HepG2 (cell line): ENCODE data around the gene NEDD4L. TPM values are rescaled to one million over a fixed set of nuclear protein-coding genes. Genes with fewer than 3 reads are reported as not detected.
A peak's percentile ranks its signal among the peaks of the same experiment; 100 is the strongest.

ENCODE experiments used
- HCFC1 ChIP-seq: fragments of 150-350 bp; IDR thresholded peaks from 2 replicates; pipeline ENCODE4 v1.6.1; 2014; ENCODE audit warnings: low read depth, low read length
- MXD4 ChIP-seq: IDR thresholded peaks from 2 replicates; pipeline ENCODE4 v1.6.1; 2016; ENCODE audit warnings: mild to moderate bottlenecking, missing biosample characterization, missing genetic modification reagents
- RAD21 ChIP-seq: fragments of 450-650 bp; formaldehyde crosslinking; IDR thresholded peaks from 2 replicates; pipeline ENCODE4 v1.5.0; 2020; ENCODE audit warnings: mild to moderate bottlenecking
- REPIN1 ChIP-seq: sonication (generic); formaldehyde crosslinking; IDR thresholded peaks from 2 replicates; pipeline ENCODE4 v1.8.0; 2022; ENCODE audit warnings: missing genetic modification reagents, low read depth, mild to moderate bottlenecking, borderline replicate concordance
- SIX4 ChIP-seq: sonication (generic); formaldehyde crosslinking; IDR thresholded peaks from 2 replicates; pipeline ENCODE4 v1.4.0; 2020; ENCODE audit warnings: missing genetic modification reagents
- SNRNP70 ChIP-seq: fragments of 200-400 bp; formaldehyde crosslinking; IDR thresholded peaks from 2 replicates; pipeline ENCODE4 v1.6.1; 2017; ENCODE audit warnings: mild to moderate bottlenecking, low read depth, low read length, moderate library complexity
- SRSF4 ChIP-seq: fragments of 200-400 bp; formaldehyde crosslinking; IDR thresholded peaks from one replicate; pipeline ENCODE4 v1.6.1; 2018; ENCODE audit warnings: mild to moderate bottlenecking, low read depth, low read length, moderate library complexity; ENCODE audit not compliant: poor library complexity, severe bottlenecking
- TGIF2 ChIP-seq: IDR thresholded peaks from 2 replicates; pipeline ENCODE4 v1.6.1; 2016; ENCODE audit warnings: control low read depth, missing compliant biosample characterization
- ZFP1 ChIP-seq: IDR thresholded peaks from 2 replicates; pipeline ENCODE4 v1.6.1; 2016
- ZNF329 ChIP-seq: sonication (generic); formaldehyde crosslinking; IDR thresholded peaks from 2 replicates; pipeline ENCODE4 v1.9.0; 2021; ENCODE audit warnings: low read depth, mild to moderate bottlenecking, missing genetic modification reagents
- ZNF354B ChIP-seq: sonication (generic); formaldehyde crosslinking; IDR thresholded peaks from 2 replicates; pipeline ENCODE4 v1.8.0; 2022; ENCODE audit warnings: mild to moderate bottlenecking, missing genetic modification reagents
- polyA plus RNA-seq, 8 experiments: library from polyadenylated mRNA; depleted of rRNA in 3 of 8; stranded (reverse) in 7 of 8; unstranded in 1 of 8; fragments of >200 nt; fragmentation: Illumina TruSeq in 4 of 8; extraction: Trizol in 4 of 8; gene quantifications; 2 replicates each; pipeline versions ENCODE4 v1.2.1 to v1.2.3, GENCODE V29; 2011 to 2016; ENCODE audit warnings: low read depth in 4 of 8, missing spikeins in 1 of 8, mixed read lengths in 1 of 8; ENCODE audit not compliant: insufficient read depth in 1 of 8
- total RNA-seq, 5 experiments: library from RNA; depleted of rRNA; stranded (reverse); fragments of >200 nt; fragmentation: Illumina TruSeq; extraction: Trizol; gene quantifications; 2 replicates each; pipeline ENCODE4 v1.2.3, GENCODE V29; 2016; ENCODE audit warnings: low read depth in 1 of 5
- TF ChIP-seq, protein P1 (sequence below): sonication (generic); formaldehyde crosslinking; IDR thresholded peaks from 2 replicates; pipeline ENCODE4 v1.5.0; 2020; ENCODE audit warnings: missing genetic modification reagents
- TF ChIP-seq, protein P2 (sequence below): IDR thresholded peaks from 2 replicates; pipeline ENCODE4 v1.6.1; 2016
- TF ChIP-seq, protein P3 (sequence below): fragments of 450-650 bp; IDR thresholded peaks from 2 replicates; pipeline ENCODE4 v1.6.1; 2016
- TF ChIP-seq, protein P4 (sequence below): sonication (generic); formaldehyde crosslinking; IDR thresholded peaks from 2 replicates; pipeline ENCODE4 v1.8.0; 2022; ENCODE audit warnings: low read depth, missing genetic modification reagents
- TF ChIP-seq, protein P5 (sequence below): IDR thresholded peaks from 2 replicates; pipeline ENCODE4 v1.6.1; 2016; ENCODE audit warnings: low read depth, borderline replicate concordance
- TF ChIP-seq, protein P6 (sequence below): sonication (generic); formaldehyde crosslinking; IDR thresholded peaks from 2 replicates; pipeline ENCODE4 v1.4.0; 2020; ENCODE audit warnings: low read depth, mild to moderate bottlenecking, missing genetic modification reagents
- TF ChIP-seq, protein P7 (sequence below): sonication (generic); formaldehyde crosslinking; IDR thresholded peaks from 2 replicates; pipeline ENCODE4 v1.9.0; 2022; ENCODE audit warnings: low read depth, missing genetic modification reagents
- TF ChIP-seq, protein P8 (sequence below): sonication (generic); formaldehyde crosslinking; IDR thresholded peaks from 2 replicates; pipeline ENCODE4 v1.4.0; 2020; ENCODE audit warnings: missing genetic modification reagents

The NEDD4L gene
- total and polyA plus RNA-seq, 2 of the 13 experiments (the other 11 are each of a cell fraction or from before 2014, with no cell fraction given), result 168 to 390 TPM

DNA sequence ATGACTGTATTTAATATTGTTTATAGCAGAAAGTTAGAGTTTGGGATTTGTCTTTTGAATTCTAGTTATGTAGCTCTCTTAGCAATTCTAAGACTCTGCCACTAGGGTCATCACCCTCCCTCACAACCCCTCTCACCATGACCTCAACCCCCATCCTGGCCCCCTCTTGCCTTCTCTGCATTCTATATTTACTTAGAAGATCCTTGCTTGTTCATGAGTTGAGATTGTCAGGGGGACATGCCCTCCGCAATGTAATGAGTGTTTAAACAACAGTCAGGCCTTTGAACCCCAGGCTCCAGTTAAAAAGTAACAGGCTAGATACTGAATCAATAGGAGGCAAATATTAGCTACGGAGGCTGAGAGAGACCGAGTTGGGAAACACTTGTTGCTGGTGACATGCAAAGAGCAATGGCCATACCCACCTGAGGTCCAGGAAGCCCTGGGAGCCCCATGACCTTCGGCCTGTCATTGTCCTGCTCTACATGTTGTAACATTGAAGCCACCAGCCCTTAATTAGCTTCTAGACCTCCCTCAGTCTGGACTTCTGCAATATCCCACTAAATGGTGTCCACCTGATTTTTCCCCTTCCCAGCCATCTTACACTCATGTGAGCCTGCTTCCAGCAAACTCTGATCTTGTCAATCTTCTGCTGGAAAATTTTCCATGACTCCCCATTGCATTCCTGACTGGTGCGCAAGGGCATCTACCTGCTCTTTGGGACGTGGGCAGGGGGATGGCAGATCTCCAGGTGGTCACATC lies 363.8 kb downstream of the NEDD4L start (continued):
- TF ChIP-seq, protein P1, sequence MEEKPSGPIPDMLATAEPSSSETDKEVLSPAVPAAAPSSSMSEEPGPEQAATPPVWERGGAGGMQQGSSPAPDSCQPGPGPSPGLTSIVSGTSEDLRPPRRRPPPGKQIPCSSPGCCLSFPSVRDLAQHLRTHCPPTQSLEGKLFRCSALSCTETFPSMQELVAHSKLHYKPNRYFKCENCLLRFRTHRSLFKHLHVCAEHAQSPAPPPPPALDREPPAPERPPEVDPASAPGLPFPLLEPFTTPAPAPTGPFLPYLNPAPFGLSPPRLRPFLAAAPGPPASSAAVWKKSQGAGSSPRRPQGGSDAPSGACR, result peak; percentile 90
- TF ChIP-seq HCFC1, result no peak
- no peak for TF ChIP-seq ZNF354B
- TF ChIP-seq, protein P2, sequence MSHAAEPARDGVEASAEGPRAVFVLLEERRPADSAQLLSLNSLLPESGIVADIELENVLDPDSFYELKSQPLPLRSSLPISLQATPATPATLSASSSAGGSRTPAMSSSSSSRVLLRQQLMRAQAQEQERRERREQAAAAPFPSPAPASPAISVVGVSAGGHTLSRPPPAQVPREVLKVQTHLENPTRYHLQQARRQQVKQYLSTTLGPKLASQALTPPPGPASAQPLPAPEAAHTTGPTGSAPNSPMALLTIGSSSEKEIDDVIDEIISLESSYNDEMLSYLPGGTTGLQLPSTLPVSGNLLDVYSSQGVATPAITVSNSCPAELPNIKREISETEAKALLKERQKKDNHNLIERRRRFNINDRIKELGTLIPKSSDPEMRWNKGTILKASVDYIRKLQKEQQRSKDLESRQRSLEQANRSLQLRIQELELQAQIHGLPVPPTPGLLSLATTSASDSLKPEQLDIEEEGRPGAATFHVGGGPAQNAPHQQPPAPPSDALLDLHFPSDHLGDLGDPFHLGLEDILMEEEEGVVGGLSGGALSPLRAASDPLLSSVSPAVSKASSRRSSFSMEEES (CRISPR knock-in tag), result peak; percentile 97
- TF ChIP-seq, protein P3, sequence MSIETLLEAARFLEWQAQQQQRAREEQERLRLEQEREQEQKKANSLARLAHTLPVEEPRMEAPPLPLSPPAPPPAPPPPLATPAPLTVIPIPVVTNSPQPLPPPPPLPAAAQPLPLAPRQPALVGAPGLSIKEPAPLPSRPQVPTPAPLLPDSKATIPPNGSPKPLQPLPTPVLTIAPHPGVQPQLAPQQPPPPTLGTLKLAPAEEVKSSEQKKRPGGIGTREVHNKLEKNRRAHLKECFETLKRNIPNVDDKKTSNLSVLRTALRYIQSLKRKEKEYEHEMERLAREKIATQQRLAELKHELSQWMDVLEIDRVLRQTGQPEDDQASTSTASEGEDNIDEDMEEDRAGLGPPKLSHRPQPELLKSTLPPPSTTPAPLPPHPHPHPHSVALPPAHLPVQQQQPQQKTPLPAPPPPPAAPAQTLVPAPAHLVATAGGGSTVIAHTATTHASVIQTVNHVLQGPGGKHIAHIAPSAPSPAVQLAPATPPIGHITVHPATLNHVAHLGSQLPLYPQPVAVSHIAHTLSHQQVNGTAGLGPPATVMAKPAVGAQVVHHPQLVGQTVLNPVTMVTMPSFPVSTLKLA, result peak; percentile 65
- TF ChIP-seq SIX4 (CRISPR knock-in tag), result no peak; the same call in 1 of the 2 replicates
- peak; percentile 67; the same call in 1 of the 2 replicates for TF ChIP-seq MXD4 (CRISPR knock-in tag)
- 0 out of 2 replicates have a peak, but pooled peaks have one; percentile 53 for TF ChIP-seq ZFP1 (CRISPR knock-in tag)
- TF ChIP-seq, protein P4, sequence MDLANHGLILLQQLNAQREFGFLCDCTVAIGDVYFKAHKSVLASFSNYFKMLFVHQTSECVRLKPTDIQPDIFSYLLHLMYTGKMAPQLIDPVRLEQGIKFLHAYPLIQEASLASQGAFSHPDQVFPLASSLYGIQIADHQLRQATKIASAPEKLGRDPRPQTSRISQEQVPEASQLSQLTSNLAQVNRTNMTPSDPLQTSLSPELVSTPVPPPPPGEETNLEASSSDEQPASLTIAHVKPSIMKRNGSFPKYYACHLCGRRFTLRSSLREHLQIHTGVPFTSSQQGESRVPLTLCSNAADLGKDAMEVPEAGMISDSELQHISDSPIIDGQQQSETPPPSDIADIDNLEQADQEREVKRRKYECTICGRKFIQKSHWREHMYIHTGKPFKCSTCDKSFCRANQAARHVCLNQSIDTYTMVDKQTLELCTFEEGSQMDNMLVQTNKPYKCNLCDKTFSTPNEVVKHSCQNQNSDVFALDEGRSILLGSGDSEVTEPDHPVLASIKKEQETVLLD (CRISPR knock-in tag), result no peak
- no peak for TF ChIP-seq ZNF329 (CRISPR knock-in tag)
- TF ChIP-seq SRSF4, result no peak
- TF ChIP-seq, protein P5, sequence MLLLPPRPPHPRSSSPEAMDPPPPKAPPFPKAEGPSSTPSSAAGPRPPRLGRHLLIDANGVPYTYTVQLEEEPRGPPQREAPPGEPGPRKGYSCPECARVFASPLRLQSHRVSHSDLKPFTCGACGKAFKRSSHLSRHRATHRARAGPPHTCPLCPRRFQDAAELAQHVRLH, result peak; percentile 80
- peak; percentile 66 for TF ChIP-seq RAD21 (CRISPR knock-in tag)
- no peak for TF ChIP-seq SNRNP70
- TF ChIP-seq, protein P6, sequence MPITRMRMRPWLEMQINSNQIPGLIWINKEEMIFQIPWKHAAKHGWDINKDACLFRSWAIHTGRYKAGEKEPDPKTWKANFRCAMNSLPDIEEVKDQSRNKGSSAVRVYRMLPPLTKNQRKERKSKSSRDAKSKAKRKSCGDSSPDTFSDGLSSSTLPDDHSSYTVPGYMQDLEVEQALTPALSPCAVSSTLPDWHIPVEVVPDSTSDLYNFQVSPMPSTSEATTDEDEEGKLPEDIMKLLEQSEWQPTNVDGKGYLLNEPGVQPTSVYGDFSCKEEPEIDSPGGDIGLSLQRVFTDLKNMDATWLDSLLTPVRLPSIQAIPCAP, result peak; percentile 44; the same call in 1 of the 2 replicates
- TF ChIP-seq TGIF2, result peak; percentile 69
- TF ChIP-seq, protein P7, sequence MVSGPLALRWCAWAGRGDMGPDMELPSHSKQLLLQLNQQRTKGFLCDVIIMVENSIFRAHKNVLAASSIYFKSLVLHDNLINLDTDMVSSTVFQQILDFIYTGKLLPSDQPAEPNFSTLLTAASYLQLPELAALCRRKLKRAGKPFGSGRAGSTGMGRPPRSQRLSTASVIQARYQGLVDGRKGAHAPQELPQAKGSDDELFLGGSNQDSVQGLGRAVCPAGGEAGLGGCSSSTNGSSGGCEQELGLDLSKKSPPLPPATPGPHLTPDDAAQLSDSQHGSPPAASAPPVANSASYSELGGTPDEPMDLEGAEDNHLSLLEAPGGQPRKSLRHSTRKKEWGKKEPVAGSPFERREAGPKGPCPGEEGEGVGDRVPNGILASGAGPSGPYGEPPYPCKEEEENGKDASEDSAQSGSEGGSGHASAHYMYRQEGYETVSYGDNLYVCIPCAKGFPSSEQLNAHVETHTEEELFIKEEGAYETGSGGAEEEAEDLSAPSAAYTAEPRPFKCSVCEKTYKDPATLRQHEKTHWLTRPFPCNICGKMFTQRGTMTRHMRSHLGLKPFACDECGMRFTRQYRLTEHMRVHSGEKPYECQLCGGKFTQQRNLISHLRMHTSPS, result peak; percentile 83
- TF ChIP-seq, protein P8, sequence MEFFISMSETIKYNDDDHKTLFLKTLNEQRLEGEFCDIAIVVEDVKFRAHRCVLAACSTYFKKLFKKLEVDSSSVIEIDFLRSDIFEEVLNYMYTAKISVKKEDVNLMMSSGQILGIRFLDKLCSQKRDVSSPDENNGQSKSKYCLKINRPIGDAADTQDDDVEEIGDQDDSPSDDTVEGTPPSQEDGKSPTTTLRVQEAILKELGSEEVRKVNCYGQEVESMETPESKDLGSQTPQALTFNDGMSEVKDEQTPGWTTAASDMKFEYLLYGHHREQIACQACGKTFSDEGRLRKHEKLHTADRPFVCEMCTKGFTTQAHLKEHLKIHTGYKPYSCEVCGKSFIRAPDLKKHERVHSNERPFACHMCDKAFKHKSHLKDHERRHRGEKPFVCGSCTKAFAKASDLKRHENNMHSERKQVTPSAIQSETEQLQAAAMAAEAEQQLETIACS, result no peak
- no peak; the same call in 1 of the 2 replicates for TF ChIP-seq REPIN1
